ENCODE data around the gene CXCL8. TPM values are rescaled to one million over a fixed set of nuclear protein-coding genes. Genes with fewer than 3 reads are reported as not detected.
A peak's percentile ranks its signal among the peaks of the same experiment; 100 is the strongest.

Gene CXCL8
- polyA plus RNA-seq, 3 donors = 275 to 604 (median 328) TPM

- H3K27ac Mint-ChIP-seq = no peak overlapping the region
- Histone ChIP-seq H2AFZ (ENCODE audit: insufficient read depth, low read depth, low read length, poor library complexity, severe bottlenecking) (no peak overlapping the region), H4K20me1 (ENCODE audit: insufficient read depth, low read length) (no peaks in the 10 kb centered on the region), H3K9me3 (replicated peaks in 1 of 2; ENCODE audit: control insufficient read depth in 1 of 2, insufficient read depth in 1 of 2, low read length in 2 of 2) (no peaks in the 10 kb centered on the region), H3K9ac (ENCODE audit: insufficient read depth, low read length, poor library complexity, severe bottlenecking) (no peak overlapping the region), H3K36me3 (replicated peaks in 1 of 2; ENCODE audit: control insufficient read depth in 1 of 2, insufficient read depth in 2 of 2, low read length in 2 of 2) (no peaks in the 10 kb centered on the region), H3K27ac (ENCODE audit: low read depth in 1 of 2, low read length in 2 of 2) (no peak overlapping the region), H3K4me1 (ENCODE audit: control insufficient read depth in 1 of 2, insufficient read depth in 2 of 2, low read length in 2 of 2) (peaks cover 17 to 23% of the 10 kb centered on the region in 2 donors), H3K27me3 (ENCODE audit: control insufficient read depth in 2 of 2, insufficient read depth in 2 of 2, low read length in 2 of 2) (no peaks in the 10 kb centered on the region), H3K79me2 (ENCODE audit: insufficient read depth, low read length) (no peaks in the 10 kb centered on the region), H3K4me2 (replicated peaks; ENCODE audit: extremely low read depth, low read length, poor library complexity, severe bottlenecking) (no peak overlapping the region), H3K4me3 (replicated peaks in 1 of 3; ENCODE audit: low read depth in 2 of 3, low read length in 3 of 3) (peak overlapping the region in 1 of 3 experiments; percentile 75)
- peaks cover 0 to 2% (median 0%) of the 10 kb centered on the region in 3 donors for H3K27me3 Mint-ChIP-seq (ENCODE audit: low read depth in 3 of 3)
- WGBS (ENCODE audit: insufficient coverage) = 100% methylated on average over 2 of the region's 2 CpGs
- intact Hi-C loops (cut with micrococcal nuclease) = loop anchor here in 1 of 2 donors (5.0 kb wide), 1 partner anchor 35 kb away; no protein-coding TSS in a partner anchor
- peak in 1 of 3 donors; percentile 64 for DNase-seq
- H3K9me3 Mint-ChIP-seq = peaks cover 0 to 5% (median 2%) of the 10 kb centered on the region in 7 donors
- H3K4me1 Mint-ChIP-seq = peaks cover 18% of the 10 kb centered on the region
- TF ChIP-seq CTCF (IDR thresholded peaks at IDR 0.05) = no peak
- peaks cover 0 to 8% of the 10 kb centered on the region in 2 donors for H3K36me3 Mint-ChIP-seq
- peak overlapping the region in 1 of 2 donors; percentile 20 for H3K4me3 Mint-ChIP-seq
Observed at GRCh38 chr4:73742490-73743160, 2.3 kb downstream of the CXCL8 start.

- Mint-ChIP-seq H3K4me3 (no peak overlapping the region), H3K27me3 (ENCODE audit: low read depth in 3 of 3) (peaks cover 0 to 2% (median 0%) of the 10 kb centered on the region in 3 donors), H3K36me3 (peaks cover 0 to 8% of the 10 kb centered on the region in 2 donors), H3K9me3 (peaks cover 0 to 5% (median 2%) of the 10 kb centered on the region in 7 donors), H3K4me1 (peaks cover 18% of the 10 kb centered on the region), H3K27ac (no peak overlapping the region)
- no peak overlapping the region for H3K9ac ChIP-seq (ENCODE audit: insufficient read depth, low read length, poor library complexity, severe bottlenecking)
- TF ChIP-seq CTCF (IDR thresholded peaks at IDR 0.05) = no peak
- no peaks in the 10 kb centered on the region for H4K20me1 ChIP-seq (ENCODE audit: insufficient read depth, low read length)
- DNase-seq = peak in 1 of 3 donors; percentile 42
- no CpG with 5 or more reads among the region's 1 CpG for WGBS (ENCODE audit: insufficient coverage)
- no peak overlapping the region for H3K4me2 ChIP-seq (replicated peaks; ENCODE audit: extremely low read depth, low read length, poor library complexity, severe bottlenecking)
- no peak overlapping the region for H3K27ac ChIP-seq (ENCODE audit: low read depth in 1 of 2, low read length in 2 of 2)
- no peak overlapping the region for H3K4me3 ChIP-seq (replicated peaks in 1 of 3; ENCODE audit: low read depth in 2 of 3, low read length in 3 of 3)
- H2AFZ ChIP-seq (ENCODE audit: insufficient read depth, low read depth, low read length, poor library complexity, severe bottlenecking) = no peak overlapping the region
- no peaks in the 10 kb centered on the region for H3K36me3 ChIP-seq (replicated peaks in 1 of 2; ENCODE audit: control insufficient read depth in 1 of 2, insufficient read depth in 2 of 2, low read length in 2 of 2)
- H3K4me1 ChIP-seq (ENCODE audit: control insufficient read depth in 1 of 2, insufficient read depth in 2 of 2, low read length in 2 of 2) = peaks cover 17 to 23% of the 10 kb centered on the region in 2 donors
- H3K9me3 ChIP-seq (replicated peaks in 1 of 2; ENCODE audit: control insufficient read depth in 1 of 2, insufficient read depth in 1 of 2, low read length in 2 of 2) = no peaks in the 10 kb centered on the region
- no peaks in the 10 kb centered on the region for H3K27me3 ChIP-seq (ENCODE audit: control insufficient read depth in 2 of 2, insufficient read depth in 2 of 2, low read length in 2 of 2)
- no peaks in the 10 kb centered on the region for H3K79me2 ChIP-seq (ENCODE audit: insufficient read depth, low read length)
- intact Hi-C loops (cut with micrococcal nuclease) = loop anchor here in 1 of 2 donors (5.0 kb wide), 1 partner anchor 36 kb away; no protein-coding TSS in a partner anchor
Observed at GRCh38 chr4:73743281-73743680, 2.9 kb downstream of the CXCL8 start.

All from CD14-positive monocyte (primary cell).